ENCODE data around the gene UBN1. TPM values are rescaled to one million over a fixed set of nuclear protein-coding genes. Genes with fewer than 3 reads are reported as not detected.
A peak's percentile ranks its signal among the peaks of the same experiment; 100 is the strongest.

UBN1 gene
- total RNA-seq, 2 donors from 2014 or later: 23.7 to 42.0 TPM

DNA sequence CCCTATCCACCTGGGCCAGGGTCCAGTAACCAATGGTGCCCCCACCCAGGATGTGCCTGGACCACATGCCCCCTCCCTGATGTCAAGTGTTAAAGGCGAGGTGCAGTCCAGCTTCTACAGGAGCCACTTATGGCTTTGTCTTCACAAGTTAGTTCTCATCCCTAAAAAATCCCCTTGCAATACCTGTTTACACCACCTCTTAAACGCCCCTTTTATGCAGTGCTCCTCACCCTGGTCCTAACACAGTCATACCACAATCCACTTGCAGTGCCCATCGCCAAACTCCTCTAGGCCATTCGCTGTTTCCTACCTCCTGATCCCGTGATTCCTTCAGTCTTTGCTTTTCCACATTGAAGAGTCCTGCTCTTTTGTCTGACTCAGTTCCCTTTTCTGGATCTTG lies 7.3 kb upstream of the UBN1 start:
- no peaks in the 10 kb centered on the region for H3K9me3 Mint-ChIP-seq
- no peak overlapping the region for H3K27ac Mint-ChIP-seq
- no peak for ATAC-seq
- peaks cover 0 to 12% of the 10 kb centered on the region in 2 donors for H3K36me3 Mint-ChIP-seq
- DNase-seq (ENCODE audit: low spot score in 2 of 2): no peak

GRCh38 chr16:4840984-4841383 lies 6.3 kb upstream of the UBN1 start:
- ATAC-seq: no peak
- Mint-ChIP-seq H3K27ac (peak overlapping the region in 1 of 2 donors; percentile 7), H3K36me3 (peaks cover 5 to 12% of the 10 kb centered on the region in 2 donors), H3K9me3 (no peaks in the 10 kb centered on the region)
- no peak for DNase-seq (ENCODE audit: low spot score in 2 of 2)

- DNase-seq (ENCODE audit: low spot score in 2 of 2) (peak; percentile 11 to 61), ATAC-seq (no peak)
- Mint-ChIP-seq H3K36me3 (peaks cover 12 to 14% of the 10 kb centered on the region in 2 donors), H3K27ac (peak overlapping the region; percentile 94 to 96), H3K9me3 (no peaks in the 10 kb centered on the region)
Observed at GRCh38 chr16:4846503-4846900, 779 bp upstream of the UBN1 start.

DNA sequence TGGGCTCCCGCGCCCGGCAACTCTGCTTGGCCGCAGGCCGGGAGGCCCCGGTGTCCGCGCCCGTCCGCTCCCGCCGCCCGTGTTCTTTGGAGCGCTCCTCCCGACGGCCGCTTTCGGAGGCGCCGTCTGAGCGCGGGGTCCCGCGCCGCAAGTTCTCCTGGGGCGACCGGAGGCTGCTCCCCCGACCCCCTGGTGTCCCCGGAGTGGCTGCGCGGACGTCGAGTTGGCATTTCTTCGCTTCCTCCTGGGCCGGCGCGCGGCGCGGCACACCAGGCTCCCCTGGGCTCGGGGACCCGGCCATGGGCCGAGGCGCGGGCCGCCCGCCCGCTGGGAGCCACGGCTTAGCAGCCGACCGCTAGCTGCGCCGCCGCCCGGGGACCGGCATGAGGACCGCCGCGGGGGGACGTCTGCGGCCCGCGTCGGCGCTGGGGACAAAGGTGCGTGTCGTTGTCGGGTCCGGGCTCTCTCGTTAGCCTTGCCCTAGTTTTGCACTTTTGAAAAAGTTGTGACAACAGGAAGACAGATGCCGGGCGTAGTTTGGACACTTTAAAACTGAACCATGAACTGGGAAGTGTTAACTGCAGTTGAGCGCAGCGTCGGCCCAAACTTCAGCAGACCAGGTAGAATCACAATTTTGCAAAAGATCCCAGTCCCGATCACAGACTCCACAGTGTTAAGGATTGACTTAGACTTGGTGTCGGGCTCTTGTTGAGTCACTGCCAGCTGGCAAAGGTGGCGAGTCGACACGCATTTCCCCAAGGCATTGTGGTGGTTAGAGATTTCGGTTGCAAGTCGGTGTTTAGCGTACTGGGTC lies 700 bp downstream of the UBN1 start:
- ATAC-seq (peak; percentile 13 to 32), DNase-seq (ENCODE audit: low spot score in 2 of 2) (peak; percentile 46 to 72)
- no peaks in the 10 kb centered on the region for H3K9me3 Mint-ChIP-seq
- H3K27ac Mint-ChIP-seq: peak overlapping the region; percentile 77 to 94
- peaks cover 12 to 14% of the 10 kb centered on the region in 2 donors for H3K36me3 Mint-ChIP-seq

GRCh38 chr16:4850211-4850610 lies 2.9 kb downstream of the UBN1 start:
- Mint-ChIP-seq H3K27ac (no peak overlapping the region), H3K36me3 (peaks cover 6 to 19% of the 10 kb centered on the region in 2 donors), H3K9me3 (no peaks in the 10 kb centered on the region)
- ATAC-seq: no peak
- DNase-seq (ENCODE audit: low spot score in 2 of 2): no peak

DNA sequence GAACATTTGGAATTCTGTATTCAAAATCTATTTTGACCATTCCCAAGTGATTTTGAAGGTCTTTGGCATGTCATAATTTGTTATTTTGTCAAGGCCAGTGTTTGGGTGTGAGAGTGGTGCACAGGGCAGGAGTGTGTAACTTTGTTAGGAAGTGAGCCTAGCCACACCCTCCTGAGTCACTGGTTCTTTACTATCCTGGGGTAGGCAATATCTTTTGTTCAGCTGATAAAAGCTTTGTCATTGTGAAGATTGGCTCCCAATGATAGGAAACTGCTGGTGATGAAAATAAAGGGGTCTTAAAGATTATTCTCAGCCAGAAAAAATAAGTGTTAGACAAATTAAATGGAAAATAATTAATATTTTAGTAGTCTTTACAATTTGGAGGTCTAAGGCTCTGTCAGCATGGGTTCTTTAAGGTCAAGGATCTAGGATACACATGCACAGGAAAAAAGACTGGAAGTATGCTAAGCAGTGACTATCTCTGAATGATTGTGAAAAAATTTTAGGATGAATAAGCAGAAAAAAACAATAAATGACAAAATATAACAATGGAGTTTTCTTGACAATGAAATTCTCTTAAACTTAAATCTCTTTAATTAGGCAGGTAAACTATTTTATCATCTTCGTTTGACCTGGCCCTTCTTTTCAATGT lies 5.1 kb downstream of the UBN1 start:
- ATAC-seq: no peak
- no peaks in the 10 kb centered on the region for H3K9me3 Mint-ChIP-seq
- no peak overlapping the region for H3K27ac Mint-ChIP-seq
- no peak for DNase-seq (ENCODE audit: low spot score in 2 of 2)
- H3K36me3 Mint-ChIP-seq: peaks cover 6 to 16% of the 10 kb centered on the region in 2 donors

- ATAC-seq (no peak), DNase-seq (ENCODE audit: low spot score in 2 of 2) (no peak)
- peaks cover 0 to 18% of the 10 kb centered on the region in 2 donors for H3K36me3 Mint-ChIP-seq
- H3K9me3 Mint-ChIP-seq: no peaks in the 10 kb centered on the region
- no peak overlapping the region for H3K27ac Mint-ChIP-seq
Observed at GRCh38 chr16:4855371-4855770, 8.1 kb downstream of the UBN1 start.

- H3K36me3 Mint-ChIP-seq: peaks cover 0 to 18% of the 10 kb centered on the region in 2 donors
Observed at GRCh38 chr16:4855804-4856203, 8.5 kb downstream of the UBN1 start.

GRCh38 chr16:4859190-4859899 lies 12.1 kb downstream of the UBN1 start:
- no peaks in the 10 kb centered on the region for H3K9me3 Mint-ChIP-seq
- ATAC-seq (no peak), DNase-seq (ENCODE audit: low spot score in 2 of 2) (no peak)
- H3K27ac Mint-ChIP-seq: peak overlapping the region in 1 of 2 donors; percentile 47
- H3K36me3 Mint-ChIP-seq: peaks cover 0 to 13% of the 10 kb centered on the region in 2 donors

More at GRCh38 chr16:4855804-4856203, 8.5 kb downstream of the UBN1 start:
- Mint-ChIP-seq H3K9me3 (no peaks in the 10 kb centered on the region), H3K27ac (no peak overlapping the region)
- DNase-seq (ENCODE audit: low spot score in 2 of 2): no peak
- no peak for ATAC-seq

GRCh38 chr16:4859900-4860255 lies 12.6 kb downstream of the UBN1 start:
- DNase-seq (ENCODE audit: low spot score in 2 of 2): no peak
- no peak overlapping the region for H3K27ac Mint-ChIP-seq
- peaks cover 0 to 13% of the 10 kb centered on the region in 2 donors for H3K36me3 Mint-ChIP-seq
- no peak for ATAC-seq
- H3K9me3 Mint-ChIP-seq: no peaks in the 10 kb centered on the region

DNA sequence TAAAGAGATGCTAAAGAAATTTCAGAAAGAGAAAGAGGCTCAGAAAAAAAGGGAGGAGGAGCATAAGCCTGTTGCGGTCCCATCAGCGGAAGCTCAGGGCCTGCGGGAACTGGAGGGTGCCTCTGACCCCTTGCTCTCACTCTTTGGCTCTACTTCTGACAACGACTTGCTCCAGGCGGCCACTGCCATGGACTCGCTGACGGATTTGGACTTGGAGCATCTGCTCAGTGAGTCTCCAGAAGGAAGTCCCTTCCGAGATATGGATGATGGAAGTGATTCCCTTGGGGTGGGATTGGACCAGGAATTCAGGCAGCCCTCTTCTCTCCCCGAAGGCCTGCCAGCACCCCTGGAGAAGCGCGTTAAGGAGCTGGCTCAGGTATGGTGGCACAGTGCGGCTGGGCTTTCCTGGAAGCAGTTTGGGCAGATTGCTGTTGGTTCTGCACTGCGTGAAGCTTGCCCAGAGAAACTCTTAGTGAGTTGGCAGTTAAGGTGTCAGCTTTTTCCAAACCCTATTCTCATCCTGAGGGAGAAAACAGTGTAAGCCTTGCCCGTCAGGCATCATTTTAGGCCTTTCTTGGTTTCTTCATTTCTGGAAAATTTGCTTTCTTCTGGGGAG lies 13.6 kb downstream of the UBN1 start:
- Mint-ChIP-seq H3K27ac (no peak overlapping the region), H3K9me3 (no peaks in the 10 kb centered on the region), H3K36me3 (peaks cover 0 to 13% of the 10 kb centered on the region in 2 donors)
- DNase-seq (ENCODE audit: low spot score in 2 of 2) (no peak), ATAC-seq (no peak)

- Mint-ChIP-seq H3K36me3 (peaks cover 0 to 6% of the 10 kb centered on the region in 2 donors), H3K9me3 (no peaks in the 10 kb centered on the region), H3K27ac (no peak overlapping the region)
- DNase-seq (ENCODE audit: low spot score in 2 of 2): no peak
- ATAC-seq: no peak
Observed at GRCh38 chr16:4862639-4863038, 15.4 kb downstream of the UBN1 start.

DNA sequence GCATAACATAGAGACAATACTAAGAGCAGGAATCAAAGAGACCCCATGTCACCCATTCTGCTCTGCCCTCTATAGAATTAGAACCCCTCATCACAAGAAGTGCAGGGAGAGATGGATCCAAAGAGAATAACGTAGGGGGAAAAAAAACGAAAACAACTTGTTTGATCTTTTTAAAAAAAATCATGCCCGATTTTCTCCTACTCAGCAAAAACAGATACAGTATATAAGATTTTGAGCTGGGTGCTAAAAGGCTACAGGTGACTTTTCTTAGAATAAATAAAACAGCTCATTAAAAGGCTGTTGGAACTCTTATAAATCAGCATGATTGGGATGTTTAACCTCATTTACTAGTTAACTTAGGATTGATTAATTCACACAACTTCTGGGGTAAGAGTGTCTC lies 17.4 kb downstream of the UBN1 start:
- ATAC-seq: no peak
- no peak overlapping the region for H3K27ac Mint-ChIP-seq
- no peak for DNase-seq (ENCODE audit: low spot score in 2 of 2)
- H3K36me3 Mint-ChIP-seq: no peaks in the 10 kb centered on the region
- no peaks in the 10 kb centered on the region for H3K9me3 Mint-ChIP-seq

DNA sequence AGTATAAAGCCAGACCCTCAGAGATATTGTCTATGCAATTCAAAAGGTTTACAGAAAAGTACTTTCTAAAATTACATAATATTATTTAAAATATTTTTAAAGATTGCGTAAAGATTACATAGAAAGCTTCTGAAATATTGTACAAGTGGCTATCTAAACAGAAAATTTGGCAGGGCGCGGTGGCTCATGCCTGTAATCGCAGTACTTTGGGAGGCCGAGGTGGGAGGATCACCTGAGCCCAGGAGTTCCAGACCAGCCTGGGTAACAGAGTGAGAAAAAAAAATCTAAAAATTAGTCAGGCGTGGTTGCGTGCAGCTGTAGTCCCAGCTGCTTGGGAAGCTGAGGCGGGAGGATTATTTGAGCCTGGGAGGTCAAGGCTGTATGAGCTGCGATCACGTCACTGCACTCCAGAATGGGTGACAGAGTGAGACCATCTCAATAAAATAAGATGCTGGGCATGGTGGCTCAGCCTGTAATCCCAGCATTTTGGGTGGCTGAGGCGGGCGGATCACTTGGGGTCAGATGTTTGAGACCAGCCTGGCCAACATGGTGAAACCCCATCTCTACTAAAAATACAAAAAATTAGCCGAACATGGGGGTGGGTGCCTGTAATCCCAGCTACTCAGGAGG lies 18.1 kb downstream of the UBN1 start:
- ATAC-seq (no peak), DNase-seq (ENCODE audit: low spot score in 2 of 2) (no peak)
- Mint-ChIP-seq H3K36me3 (peaks cover 0 to 2% of the 10 kb centered on the region in 2 donors), H3K9me3 (no peaks in the 10 kb centered on the region), H3K27ac (no peak overlapping the region)

DNA sequence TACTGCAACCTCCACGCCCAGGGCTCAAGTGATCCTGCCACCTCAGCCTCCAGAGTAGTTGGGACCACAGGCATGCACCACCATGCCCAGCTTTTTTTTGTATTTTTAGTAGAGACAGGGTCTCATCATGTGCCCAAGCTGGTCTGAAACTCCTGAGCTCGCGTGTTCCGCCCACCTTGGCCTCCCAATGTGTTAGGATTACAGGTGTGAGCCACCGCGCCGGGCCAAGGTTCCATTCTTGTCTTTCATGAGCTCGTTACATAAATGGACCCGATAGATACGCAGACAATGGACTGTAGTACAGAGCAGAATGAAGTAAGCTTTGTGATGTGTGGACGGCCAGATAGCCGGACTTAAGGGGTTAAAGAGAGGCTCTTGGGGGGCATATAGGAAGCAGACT lies 19.3 kb downstream of the UBN1 start:
- H3K27ac Mint-ChIP-seq: peak overlapping the region; percentile 11 to 29
- no peaks in the 10 kb centered on the region for H3K9me3 Mint-ChIP-seq
- H3K36me3 Mint-ChIP-seq: peaks cover 6 to 9% of the 10 kb centered on the region in 2 donors
- no peak for DNase-seq (ENCODE audit: low spot score in 2 of 2)
- ATAC-seq: no peak

GRCh38 chr16:4868026-4868425 lies 20.7 kb downstream of the UBN1 start:
- H3K36me3 Mint-ChIP-seq: peaks cover 8 to 13% of the 10 kb centered on the region in 2 donors
- DNase-seq (ENCODE audit: low spot score in 2 of 2) (no peak), ATAC-seq (no peak)
- no peaks in the 10 kb centered on the region for H3K9me3 Mint-ChIP-seq
- H3K27ac Mint-ChIP-seq: peak overlapping the region in 1 of 2 donors; percentile 3
